Gastroesophageal sphincter (tissue), 4 donors: ENCODE results near the gene KISS1R. TPM values are rescaled to one million over a fixed set of nuclear protein-coding genes. Genes with fewer than 3 reads are reported as not detected.
"Not testable (repeated sequence)": the region's sequence is repeated elsewhere in the genome, so short reads cannot be mapped to it uniquely, and the experiment has no call there.

Experiments used
- ATAC-seq: fragments of 150-250 bp; one replicate; pipeline ENCODE4 v1.9.1; 2016; ENCODE audit warnings: mild to moderate bottlenecking, moderate library complexity
- H3K27ac ChIP-seq, 4 donors: fragments of 200-600 bp; sonication (generic) in 3 of 4; 1 replicate in 3 of 4; 2 replicates in 1 of 4; pipeline ENCODE4 v1.5.1; 2016 to 2019
- H3K27me3 ChIP-seq: fragments of 200-600 bp; sonication (generic); one replicate; pipeline ENCODE4 v1.5.1; 2019
- H3K36me3 ChIP-seq, 2 donors: fragments of 200-600 bp; sonication (generic); one replicate each; pipeline ENCODE4 v1.5.1; 2019; ENCODE audit warnings: control low read depth in 1 of 2
- H3K4me1 ChIP-seq, 3 donors: fragments of 200-600 bp; sonication (generic); 1 replicate in 2 of 3; 2 replicates in 1 of 3; pipeline ENCODE4 v1.5.1; 2016 to 2019; ENCODE audit warnings: control low read depth in 2 of 3
- H3K4me3 ChIP-seq, 2 donors: fragments of 200-600 bp; sonication (generic); one replicate each; pipeline ENCODE4 v1.5.1; 2019; ENCODE audit warnings: mild to moderate bottlenecking in 1 of 2, moderate library complexity in 1 of 2
- H3K9me3 ChIP-seq, 3 donors: fragments of 200-600 bp; sonication (generic); one replicate each; pipeline ENCODE4 v1.5.1; 2017 to 2019; ENCODE audit warnings: control low read depth in 2 of 3
- CTCF ChIP-seq, 4 experiments: fragments of 200-600 bp in 2 of 4; fragments of 450-650 bp in 2 of 4; sonication (generic) in 1 of 4; IDR thresholded peaks; one replicate each; pipeline ENCODE4 v1.5.1; 2017 to 2019; ENCODE audit warnings: antibody characterized with exemption in 4 of 4, mild to moderate bottlenecking in 2 of 4, moderate library complexity in 2 of 4
- EP300 ChIP-seq: sonication (generic); formaldehyde crosslinking; IDR thresholded peaks from one replicate; pipeline ENCODE4 v1.6.1; 2017; ENCODE audit warnings: antibody characterized with exemption, mild to moderate bottlenecking
- POLR2A ChIP-seq, 2 donors: fragments of 450-650 bp; IDR thresholded peaks; one replicate each; pipeline ENCODE4 v1.6.1; 2017; ENCODE audit warnings: antibody characterized with exemption in 2 of 2, mild to moderate bottlenecking in 2 of 2, moderate library complexity in 1 of 2
- POLR2AphosphoS5 ChIP-seq: sonication (generic); formaldehyde crosslinking; IDR thresholded peaks from one replicate; pipeline ENCODE4 v1.6.1; 2017; ENCODE audit warnings: antibody characterized with exemption
- WGBS, 2 donors: methylation state at CpG; one replicate each; pipeline ENCODE4 v1.1.5; 2018; ENCODE audit warnings: low coverage in 1 of 2; 5-methylcytosine and 5-hydroxymethylcytosine counted together
- total RNA-seq, 4 donors: library from RNA; depleted of rRNA; stranded (reverse); fragments of >200 nt; gene quantifications; one replicate each; pipeline ENCODE4 v1.1.0, GENCODE V29; 2016

Gene KISS1R
- total RNA-seq, 4 donors from 2014 or later = not detected

- H3K27me3 ChIP-seq = no peaks in the 10 kb centered on the region
- no peak for TF ChIP-seq POLR2A (IDR thresholded peaks at IDR 0.05)
- WGBS, 2 donors = 80% methylated on average over 1 of the region's 22 CpGs; no CpG with 5 or more reads in 1 of the 2 donors
- H3K36me3 ChIP-seq = peaks cover 0 to 87% of the 10 kb centered on the region in 2 donors
- no peak overlapping the region for H3K4me3 ChIP-seq
- H3K27ac ChIP-seq = no peak overlapping the region
- no peaks in the 10 kb centered on the region for H3K9me3 ChIP-seq
- H3K4me1 ChIP-seq = peaks cover 0 to 35% (median 6%) of the 10 kb centered on the region in 3 donors
- no peak for ATAC-seq
Observed at GRCh38 chr19:873561-874041, 43.5 kb upstream of the KISS1R start.

- 72 to 92% methylated on average over 12 to 19 of the region's 28 CpGs for WGBS, 2 donors
- Histone ChIP-seq H3K27ac (no peak overlapping the region), H3K9me3 (no peaks in the 10 kb centered on the region), H3K27me3 (no peaks in the 10 kb centered on the region), H3K4me3 (no peak overlapping the region), H3K4me1 (peaks cover 0 to 17% (median 4%) of the 10 kb centered on the region in 3 donors), H3K36me3 (peaks cover 0 to 88% of the 10 kb centered on the region in 2 donors)
- TF ChIP-seq POLR2A (IDR thresholded peaks at IDR 0.05) (no peak), EP300 (no peak), POLR2AphosphoS5 (no peak), CTCF (IDR thresholded peaks at IDR 0.05) (no peak)
- no peak for ATAC-seq
Observed at GRCh38 chr19:875265-875879, 41.8 kb upstream of the KISS1R start.

GRCh38 chr19:876089-876488 lies 41.0 kb upstream of the KISS1R start:
- Histone ChIP-seq H3K9me3 (no peaks in the 10 kb centered on the region), H3K4me3 (no peak overlapping the region), H3K27me3 (no peaks in the 10 kb centered on the region), H3K27ac (no peak overlapping the region), H3K36me3 (peaks cover 0 to 88% of the 10 kb centered on the region in 2 donors), H3K4me1 (peaks cover 0 to 13% (median 4%) of the 10 kb centered on the region in 3 donors)
- TF ChIP-seq EP300 (no peak), CTCF (IDR thresholded peaks at IDR 0.05) (no peak), POLR2AphosphoS5 (no peak), POLR2A (IDR thresholded peaks at IDR 0.05) (no peak)
- no peak for ATAC-seq
- 52 to 75% methylated on average over 8 to 16 of the region's 18 CpGs for WGBS, 2 donors

- Histone ChIP-seq H3K27me3 (no peaks in the 10 kb centered on the region), H3K36me3 (peaks cover 0 to 92% of the 10 kb centered on the region in 2 donors), H3K27ac (no peak overlapping the region), H3K4me1 (peaks cover 0 to 9% (median 4%) of the 10 kb centered on the region in 3 donors), H3K9me3 (no peaks in the 10 kb centered on the region), H3K4me3 (no peak overlapping the region)
- ATAC-seq = no peak
- TF ChIP-seq POLR2A (IDR thresholded peaks at IDR 0.05) = no peak
- TF ChIP-seq EP300 = no peak
- no peak for TF ChIP-seq CTCF (IDR thresholded peaks at IDR 0.05)
- no peak for TF ChIP-seq POLR2AphosphoS5
- no CpG with 5 or more reads among the region's 29 CpGs for WGBS, 2 donors
Observed at GRCh38 chr19:876780-877314, 40.3 kb upstream of the KISS1R start.

- not testable (repeated sequence) for ATAC-seq
- peaks cover 0 to 96% of the 10 kb centered on the region in 2 donors for H3K36me3 ChIP-seq
- WGBS, 2 donors = no CpG with 5 or more reads among the region's 23 CpGs
Observed at GRCh38 chr19:877992-878660, 39.0 kb upstream of the KISS1R start.

GRCh38 chr19:878751-879561 lies 38.2 kb upstream of the KISS1R start:
- ATAC-seq, H3K9me3 ChIP-seq, H3K27me3 ChIP-seq, H3K4me1 ChIP-seq, H3K27ac ChIP-seq, H3K4me3 ChIP-seq: not testable (repeated sequence)
- peaks cover 0 to 96% of the 10 kb centered on the region in 2 donors for H3K36me3 ChIP-seq
- WGBS, 2 donors = 79 to 86% methylated on average over 2 to 6 of the region's 24 CpGs

More at GRCh38 chr19:877992-878660, 39.0 kb upstream of the KISS1R start:
- H3K9me3 ChIP-seq, H3K4me1 ChIP-seq, H3K4me3 ChIP-seq, H3K27ac ChIP-seq, H3K27me3 ChIP-seq: not testable (repeated sequence)
